ENCODE results near the gene PIEZO2. TPM values are rescaled to one million over a fixed set of nuclear protein-coding genes. Genes with fewer than 3 reads are reported as not detected.
"Not testable (repeated sequence)": the region's sequence is repeated elsewhere in the genome, so short reads cannot be mapped to it uniquely, and the experiment has no call there.

PIEZO2 gene
- total RNA-seq, 4 donors from 2014 or later, result 0.68 to 2.2 (median 1.1) TPM

DNA sequence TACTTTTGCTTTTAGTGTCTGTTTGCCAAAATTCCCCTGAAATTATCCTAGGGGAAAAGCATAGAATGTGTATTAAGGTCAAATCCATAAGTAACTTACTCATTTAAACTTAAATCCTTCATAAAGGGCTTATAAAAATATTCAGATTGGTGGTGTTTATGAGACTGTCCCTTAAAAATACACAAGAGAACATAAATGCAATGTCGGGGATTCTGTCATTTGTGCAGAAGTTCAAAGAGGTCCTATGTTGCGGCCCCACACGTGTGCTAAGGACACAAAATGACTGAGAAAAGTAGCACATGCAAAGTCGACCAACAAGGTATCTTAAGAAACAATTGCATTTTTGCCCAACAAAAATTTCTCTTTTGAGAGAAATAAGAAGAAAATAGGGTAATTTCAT, 225.1 kb downstream of the PIEZO2 start:
- 83% methylated on average over 4 of the region's 4 CpGs for WGBS

DNA sequence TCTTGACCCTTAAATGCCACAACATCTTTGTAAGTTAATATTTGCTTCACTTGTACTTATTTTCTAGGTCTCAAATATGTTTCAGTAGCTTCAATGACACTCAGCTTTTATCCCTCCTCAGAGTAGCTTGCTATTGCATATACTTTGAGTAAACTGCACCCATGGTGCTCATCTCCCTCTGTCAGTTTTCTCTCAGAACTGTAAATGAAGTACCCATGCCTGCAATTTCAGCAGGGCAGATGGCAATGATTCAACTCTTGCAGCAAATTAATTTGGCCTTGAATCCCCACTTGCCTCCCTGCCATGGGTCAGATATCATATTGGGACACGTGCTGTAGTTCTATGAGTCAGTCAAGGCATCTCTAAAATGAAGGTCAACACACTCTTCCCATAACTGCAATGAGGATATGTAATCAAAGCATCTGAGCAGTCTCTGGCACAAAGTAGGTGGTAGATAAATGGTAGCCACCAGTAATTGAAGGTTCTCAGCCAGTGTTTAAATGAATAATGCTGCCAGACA, 225.8 kb downstream of the PIEZO2 start:
- DNase-seq (ENCODE audit: low spot score in 2 of 2), result no peak
- TF ChIP-seq EP300 (IDR thresholded peaks at IDR 0.05), result no peak
- 79% methylated on average over 1 of the region's 1 CpG for WGBS
- H3K4me3 ChIP-seq, result no peak overlapping the region
- H3K27me3 ChIP-seq, result peaks cover 4% of the 10 kb centered on the region
- H3K36me3 ChIP-seq, result no peaks in the 10 kb centered on the region
- no peaks in the 10 kb centered on the region for H3K9me3 ChIP-seq
- peaks cover 5% of the 10 kb centered on the region for H3K4me1 ChIP-seq
- H3K27ac ChIP-seq, result no peak overlapping the region

More for the DNA sequence above, 225.1 kb downstream of the PIEZO2 start:
- Histone ChIP-seq H3K27me3 (peaks cover 4% of the 10 kb centered on the region), H3K27ac (no peak overlapping the region), H3K4me3 (no peak overlapping the region), H3K9me3 (no peaks in the 10 kb centered on the region), H3K4me1 (peaks cover 5% of the 10 kb centered on the region), H3K36me3 (no peaks in the 10 kb centered on the region)
- TF ChIP-seq, protein P1, sequence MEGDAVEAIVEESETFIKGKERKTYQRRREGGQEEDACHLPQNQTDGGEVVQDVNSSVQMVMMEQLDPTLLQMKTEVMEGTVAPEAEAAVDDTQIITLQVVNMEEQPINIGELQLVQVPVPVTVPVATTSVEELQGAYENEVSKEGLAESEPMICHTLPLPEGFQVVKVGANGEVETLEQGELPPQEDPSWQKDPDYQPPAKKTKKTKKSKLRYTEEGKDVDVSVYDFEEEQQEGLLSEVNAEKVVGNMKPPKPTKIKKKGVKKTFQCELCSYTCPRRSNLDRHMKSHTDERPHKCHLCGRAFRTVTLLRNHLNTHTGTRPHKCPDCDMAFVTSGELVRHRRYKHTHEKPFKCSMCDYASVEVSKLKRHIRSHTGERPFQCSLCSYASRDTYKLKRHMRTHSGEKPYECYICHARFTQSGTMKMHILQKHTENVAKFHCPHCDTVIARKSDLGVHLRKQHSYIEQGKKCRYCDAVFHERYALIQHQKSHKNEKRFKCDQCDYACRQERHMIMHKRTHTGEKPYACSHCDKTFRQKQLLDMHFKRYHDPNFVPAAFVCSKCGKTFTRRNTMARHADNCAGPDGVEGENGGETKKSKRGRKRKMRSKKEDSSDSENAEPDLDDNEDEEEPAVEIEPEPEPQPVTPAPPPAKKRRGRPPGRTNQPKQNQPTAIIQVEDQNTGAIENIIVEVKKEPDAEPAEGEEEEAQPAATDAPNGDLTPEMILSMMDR (IDR thresholded peaks at IDR 0.05), result no peak
- TF ChIP-seq POLR2A (IDR thresholded peaks at IDR 0.05), result no peak
- no peak for TF ChIP-seq POLR2AphosphoS5 (IDR thresholded peaks at IDR 0.05)
- TF ChIP-seq EP300 (IDR thresholded peaks at IDR 0.05), result no peak
- no peak for DNase-seq (ENCODE audit: low spot score in 2 of 2)

DNA sequence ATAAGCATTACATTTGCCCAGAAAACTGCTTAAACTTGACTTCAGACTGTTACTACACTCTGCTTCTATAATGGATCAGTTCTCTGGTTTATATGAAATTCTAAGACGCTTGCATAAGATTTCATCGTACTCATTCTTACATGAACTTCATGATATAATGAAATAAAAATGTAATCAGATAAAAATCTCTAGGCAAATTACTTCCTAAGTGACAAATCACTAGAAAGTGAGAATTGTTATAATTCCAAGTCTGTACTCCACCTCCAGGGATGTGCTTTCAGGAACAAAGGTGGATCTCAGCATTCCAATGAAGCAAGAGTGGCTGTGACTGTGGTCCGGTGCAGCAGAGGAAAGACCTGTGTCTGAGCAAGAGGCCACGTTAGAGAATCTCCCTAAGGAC, 226.2 kb downstream of the PIEZO2 start:
- no peaks in the 10 kb centered on the region for H3K36me3 ChIP-seq
- no peak overlapping the region for H3K4me3 ChIP-seq
- WGBS, result 47% methylated on average over 4 of the region's 4 CpGs
- no peak for TF ChIP-seq POLR2AphosphoS5 (IDR thresholded peaks at IDR 0.05)
- peaks cover 5% of the 10 kb centered on the region for H3K4me1 ChIP-seq
- no peaks in the 10 kb centered on the region for H3K9me3 ChIP-seq
- DNase-seq (ENCODE audit: low spot score in 2 of 2), result no peak
- peaks cover 4% of the 10 kb centered on the region for H3K27me3 ChIP-seq
- no peak overlapping the region for H3K27ac ChIP-seq

DNA sequence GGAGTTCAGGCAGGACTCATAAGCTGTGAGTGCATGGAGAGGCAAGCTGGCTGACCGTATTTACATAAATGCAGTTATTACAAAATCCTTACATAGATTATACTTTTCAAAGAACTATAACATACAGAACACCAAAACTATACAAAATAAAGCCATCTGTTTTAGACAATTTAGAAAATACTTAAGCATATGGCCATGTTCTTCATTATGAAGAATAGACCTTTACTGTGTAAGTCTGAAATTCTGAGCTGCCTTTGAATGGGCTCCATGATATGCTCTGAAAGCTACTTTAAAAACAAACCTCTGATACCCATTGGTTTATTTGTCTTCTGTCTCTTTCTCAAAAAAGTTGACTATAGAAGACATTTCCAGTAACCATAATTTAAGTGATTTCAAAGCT, 226.7 kb downstream of the PIEZO2 start:
- not testable (repeated sequence) for H3K4me1 ChIP-seq; H3K36me3 ChIP-seq; H3K27ac ChIP-seq; H3K9me3 ChIP-seq; DNase-seq (ENCODE audit: low spot score in 2 of 2); H3K4me3 ChIP-seq; H3K27me3 ChIP-seq
- 100% methylated on average over 1 of the region's 1 CpG for WGBS

DNA sequence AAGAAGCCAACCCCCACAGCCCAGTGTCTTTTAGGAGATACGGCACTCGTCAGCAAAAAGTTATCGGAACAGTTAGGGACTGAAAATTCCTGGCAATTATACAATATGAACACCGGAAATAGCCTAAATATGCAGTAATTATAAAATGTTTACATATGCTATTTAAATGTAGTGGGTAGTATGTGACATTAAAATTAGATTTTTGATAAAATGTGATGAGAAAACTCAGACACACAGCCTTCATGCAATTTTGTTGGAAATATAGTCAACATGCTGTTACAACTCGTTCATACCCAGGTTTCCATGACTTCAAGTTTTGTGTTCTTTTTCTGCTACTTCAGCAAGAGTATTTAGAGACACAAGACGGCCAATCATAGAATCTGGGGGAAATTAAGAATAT, 229.1 kb downstream of the PIEZO2 start:
- not testable (repeated sequence) for DNase-seq (ENCODE audit: low spot score in 2 of 2); H3K4me1 ChIP-seq; H3K27ac ChIP-seq; H3K36me3 ChIP-seq; H3K9me3 ChIP-seq; H3K4me3 ChIP-seq; H3K27me3 ChIP-seq
- 84% methylated on average over 6 of the region's 6 CpGs for WGBS

DNA sequence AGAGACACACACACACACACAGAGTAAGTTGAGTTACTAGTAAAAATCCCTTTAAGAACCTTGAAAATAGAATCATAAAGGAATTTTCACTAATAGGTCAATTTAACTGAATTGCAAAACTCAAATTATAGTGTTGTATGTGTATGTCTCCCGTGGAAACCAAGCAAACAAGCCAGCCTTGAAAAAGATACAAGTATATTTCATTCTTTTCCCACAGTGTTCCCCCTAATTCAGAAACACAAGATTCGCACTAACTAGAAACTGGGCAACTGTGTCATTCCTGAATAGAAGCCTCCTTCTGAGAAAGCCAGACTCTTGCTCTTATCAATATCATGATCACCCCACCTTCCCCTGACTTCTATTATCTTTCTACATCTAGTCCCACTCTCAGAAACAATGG, 229.5 kb downstream of the PIEZO2 start:
- H3K27me3 ChIP-seq, result no peaks in the 10 kb centered on the region
- H3K27ac ChIP-seq, result no peak overlapping the region
- WGBS, result 75% methylated on average over 2 of the region's 2 CpGs
- DNase-seq (ENCODE audit: low spot score in 2 of 2), result no peak
- no peaks in the 10 kb centered on the region for H3K9me3 ChIP-seq
- H3K4me1 ChIP-seq, result no peaks in the 10 kb centered on the region
- no peaks in the 10 kb centered on the region for H3K36me3 ChIP-seq
- H3K4me3 ChIP-seq, result no peak overlapping the region
- TF ChIP-seq POLR2AphosphoS5 (IDR thresholded peaks at IDR 0.05) (no peak), POLR2A (IDR thresholded peaks at IDR 0.05) (no peak), EP300 (IDR thresholded peaks at IDR 0.05) (no peak)
- TF ChIP-seq, protein P1 (IDR thresholded peaks at IDR 0.05), result no peak

DNA sequence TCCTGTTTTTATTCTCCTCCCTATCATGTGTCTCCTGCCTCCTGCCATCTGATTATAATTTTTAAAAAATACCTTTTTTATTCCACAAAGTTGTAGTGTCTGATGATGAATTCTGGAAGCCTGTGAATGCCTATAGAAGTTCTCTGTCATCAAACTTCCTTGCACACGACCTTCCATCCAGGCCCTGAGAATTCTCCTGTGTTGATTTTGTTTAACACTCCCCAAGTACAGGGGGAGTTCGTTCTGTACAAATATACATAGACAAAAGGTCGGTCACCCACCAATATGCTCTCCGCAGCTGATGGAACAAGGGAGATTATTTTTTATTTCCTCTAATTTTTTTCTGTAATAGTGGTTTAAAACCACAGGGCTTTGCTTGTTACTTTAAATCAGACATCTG, 232.5 kb downstream of the PIEZO2 start:
- TF ChIP-seq, protein P1 (IDR thresholded peaks at IDR 0.05), result no peak
- no peak for TF ChIP-seq POLR2AphosphoS5 (IDR thresholded peaks at IDR 0.05)
- TF ChIP-seq POLR2A (IDR thresholded peaks at IDR 0.05), result no peak
- no peak for TF ChIP-seq EP300 (IDR thresholded peaks at IDR 0.05)
- Histone ChIP-seq H3K27ac (no peak overlapping the region), H3K9me3 (no peaks in the 10 kb centered on the region), H3K4me1 (peaks cover 2% of the 10 kb centered on the region), H3K27me3 (no peaks in the 10 kb centered on the region), H3K36me3 (no peaks in the 10 kb centered on the region), H3K4me3 (no peak overlapping the region)
- WGBS, result 55% methylated on average over 4 of the region's 4 CpGs
- no peak for DNase-seq (ENCODE audit: low spot score in 2 of 2)
